Testis (tissue), 3 donors: ENCODE results near the gene KCNQ1. TPM values are rescaled to one million over a fixed set of nuclear protein-coding genes. Genes with fewer than 3 reads are reported as not detected.

ENCODE experiments used
- DNase-seq: peaks from one replicate; pipeline ENCODE4 v3.0.0-alpha.2; 2019
- H3K27ac ChIP-seq, 2 donors: fragments of 200-600 bp; sonication (generic); one replicate each; pipeline ENCODE4 v1.5.1; 2019
- H3K27me3 ChIP-seq: fragments of 200-600 bp; sonication (generic); one replicate; pipeline ENCODE4 v1.5.1; 2019
- H3K36me3 ChIP-seq: fragments of 200-600 bp; sonication (generic); one replicate; pipeline ENCODE4 v1.5.1; 2017; ENCODE audit warnings: low read depth; ENCODE audit errors: missing control alignments
- H3K4me1 ChIP-seq: fragments of 200-600 bp; sonication (generic); one replicate; pipeline ENCODE4 v1.5.1; 2019
- H3K4me3 ChIP-seq, 2 donors: fragments of 200-600 bp; sonication (generic); one replicate each; pipeline ENCODE4 v1.5.1; 2017 to 2019
- H3K9me3 ChIP-seq: fragments of 200-600 bp; sonication (generic); one replicate; pipeline ENCODE4 v1.5.1; 2017
- POLR2A ChIP-seq: fragments of 450-650 bp; IDR thresholded peaks from one replicate; pipeline ENCODE4 v1.6.1; 2017; ENCODE audit warnings: antibody characterized with exemption, mild to moderate bottlenecking, moderate library complexity
- WGBS, 2 donors: methylation state at CpG; one replicate each; pipeline ENCODE4 v1.1.5; 2018; 5-methylcytosine and 5-hydroxymethylcytosine counted together
- intact Hi-C: fragments of 100-400 bp; cut with DNase I; formaldehyde crosslinking; loops from one replicate; pipeline ENCODE4 v1.15.1; 2023; ENCODE audit warnings: low total_unique reads
- polyA plus RNA-seq: library from polyadenylated mRNA; stranded (reverse); fragments of 350-450 nt; fragmentation: Illumina TruSeq; extraction: RNeasy Lipid Tissue Mini Kit (QIAGEN cat#74804); gene quantifications from one replicate; pipeline ENCODE4 v1.2.3, GENCODE V29; 2014; ENCODE audit warnings: low read depth, low replicate concordance; ENCODE audit not compliant: insufficient read depth
- total RNA-seq, 2 donors: library from RNA; depleted of rRNA; stranded (reverse); fragments of >200 nt; gene quantifications; one replicate each; pipeline ENCODE4 v1.2.3, GENCODE V29; 2016
- TF ChIP-seq, protein P1 (sequence below), 3 experiments: fragments of 450-650 bp in 2 of 3; fragments of 200-600 bp in 1 of 3; sonication (generic) in 1 of 3; IDR thresholded peaks; one replicate each; pipeline ENCODE4 v1.5.1; 2016 to 2019; ENCODE audit warnings: antibody characterized with exemption in 3 of 3, mild to moderate bottlenecking in 2 of 3, moderate library complexity in 1 of 3

KCNQ1 gene
- total and polyA plus RNA-seq, 3 donors from 2014 or later, result 6.0 to 24.2 (median 12.8) TPM

- WGBS, 2 donors, result 94% methylated on average over 15 to 33 of the region's 33 CpGs
- no peak overlapping the region for H3K4me3 ChIP-seq
These were observed 316.6 kb downstream of the KCNQ1 start for GRCh38 chr11:2761131-2762030.

GRCh38 chr11:2762031-2762380 lies 317.2 kb downstream of the KCNQ1 start:
- TF ChIP-seq, protein P1, sequence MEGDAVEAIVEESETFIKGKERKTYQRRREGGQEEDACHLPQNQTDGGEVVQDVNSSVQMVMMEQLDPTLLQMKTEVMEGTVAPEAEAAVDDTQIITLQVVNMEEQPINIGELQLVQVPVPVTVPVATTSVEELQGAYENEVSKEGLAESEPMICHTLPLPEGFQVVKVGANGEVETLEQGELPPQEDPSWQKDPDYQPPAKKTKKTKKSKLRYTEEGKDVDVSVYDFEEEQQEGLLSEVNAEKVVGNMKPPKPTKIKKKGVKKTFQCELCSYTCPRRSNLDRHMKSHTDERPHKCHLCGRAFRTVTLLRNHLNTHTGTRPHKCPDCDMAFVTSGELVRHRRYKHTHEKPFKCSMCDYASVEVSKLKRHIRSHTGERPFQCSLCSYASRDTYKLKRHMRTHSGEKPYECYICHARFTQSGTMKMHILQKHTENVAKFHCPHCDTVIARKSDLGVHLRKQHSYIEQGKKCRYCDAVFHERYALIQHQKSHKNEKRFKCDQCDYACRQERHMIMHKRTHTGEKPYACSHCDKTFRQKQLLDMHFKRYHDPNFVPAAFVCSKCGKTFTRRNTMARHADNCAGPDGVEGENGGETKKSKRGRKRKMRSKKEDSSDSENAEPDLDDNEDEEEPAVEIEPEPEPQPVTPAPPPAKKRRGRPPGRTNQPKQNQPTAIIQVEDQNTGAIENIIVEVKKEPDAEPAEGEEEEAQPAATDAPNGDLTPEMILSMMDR (IDR thresholded peaks at IDR 0.05), result no peak
- no peak for TF ChIP-seq POLR2A
- intact Hi-C loops, result no loop called here

More at GRCh38 chr11:2761131-2762030, 316.6 kb downstream of the KCNQ1 start:
- Histone ChIP-seq H3K27me3 (no peaks in the 10 kb centered on the region), H3K9me3 (no peaks in the 10 kb centered on the region), H3K36me3 (no peaks in the 10 kb centered on the region), H3K27ac (no peak overlapping the region), H3K4me1 (no peaks in the 10 kb centered on the region)
- peak; percentile 6 for DNase-seq
- intact Hi-C loops, result no loop called here
- no peak for TF ChIP-seq POLR2A
- TF ChIP-seq, protein P1 (IDR thresholded peaks at IDR 0.05), result no peak

GRCh38 chr11:2762451-2762850 lies 317.6 kb downstream of the KCNQ1 start:
- DNase-seq, result peak; percentile 12
- no peaks in the 10 kb centered on the region for H3K4me1 ChIP-seq
- H3K27me3 ChIP-seq, result no peaks in the 10 kb centered on the region
- TF ChIP-seq, protein P1 (IDR thresholded peaks at IDR 0.05), result no peak
- no peak for TF ChIP-seq POLR2A
- H3K9me3 ChIP-seq, result no peaks in the 10 kb centered on the region
- no peaks in the 10 kb centered on the region for H3K36me3 ChIP-seq
- intact Hi-C loops, result no loop called here
- no peak overlapping the region for H3K27ac ChIP-seq
- 79 to 86% methylated on average over 17 of the region's 17 CpGs for WGBS, 2 donors
- no peak overlapping the region for H3K4me3 ChIP-seq

More at GRCh38 chr11:2762031-2762380, 317.2 kb downstream of the KCNQ1 start:
- Histone ChIP-seq H3K9me3 (no peaks in the 10 kb centered on the region), H3K27me3 (no peaks in the 10 kb centered on the region), H3K4me3 (no peak overlapping the region), H3K4me1 (no peaks in the 10 kb centered on the region), H3K36me3 (no peaks in the 10 kb centered on the region), H3K27ac (no peak overlapping the region)
- no peak for DNase-seq
- 89 to 93% methylated on average over 7 to 10 of the region's 10 CpGs for WGBS, 2 donors

DNA sequence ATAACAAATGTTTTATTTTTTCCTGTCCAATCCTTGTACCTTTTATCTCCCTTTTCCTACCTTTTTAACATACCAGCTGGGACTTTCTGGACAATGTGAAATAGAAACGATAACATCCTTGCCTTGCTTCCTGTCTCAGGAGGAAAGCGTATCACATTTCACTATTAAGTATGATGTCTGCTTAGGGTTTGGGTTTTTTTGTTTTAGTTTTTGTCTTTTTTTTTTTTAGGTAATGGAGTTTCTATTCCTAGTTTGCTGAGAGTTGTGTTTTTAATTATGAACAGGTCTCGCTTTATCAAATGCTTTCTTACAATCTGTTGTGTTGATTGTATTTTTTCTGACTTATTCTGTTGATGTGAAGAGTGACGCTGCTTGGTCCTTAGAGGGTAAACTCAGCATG lies 319.2 kb downstream of the KCNQ1 start:
- 61 to 64% methylated on average over 4 of the region's 4 CpGs for WGBS, 2 donors
- intact Hi-C loops, result no loop called here
- H3K4me1 ChIP-seq, result no peaks in the 10 kb centered on the region
- no peak for DNase-seq
- TF ChIP-seq, protein P1 (IDR thresholded peaks at IDR 0.05), result no peak
- no peak for TF ChIP-seq POLR2A
- H3K36me3 ChIP-seq, result no peaks in the 10 kb centered on the region
- H3K27me3 ChIP-seq, result no peaks in the 10 kb centered on the region
- H3K9me3 ChIP-seq, result no peaks in the 10 kb centered on the region
- no peak overlapping the region for H3K27ac ChIP-seq
- no peak overlapping the region for H3K4me3 ChIP-seq
